Measurements from ENCODE around the gene UFSP1. TPM values are rescaled to one million over a fixed set of nuclear protein-coding genes. Genes with fewer than 3 reads are reported as not detected.
"Not testable (repeated sequence)": the region's sequence is repeated elsewhere in the genome, so short reads cannot be mapped to it uniquely, and the experiment has no call there.

The UFSP1 gene
- total RNA-seq, 1 experiment from 2014 or later: 4.8 TPM

DNA sequence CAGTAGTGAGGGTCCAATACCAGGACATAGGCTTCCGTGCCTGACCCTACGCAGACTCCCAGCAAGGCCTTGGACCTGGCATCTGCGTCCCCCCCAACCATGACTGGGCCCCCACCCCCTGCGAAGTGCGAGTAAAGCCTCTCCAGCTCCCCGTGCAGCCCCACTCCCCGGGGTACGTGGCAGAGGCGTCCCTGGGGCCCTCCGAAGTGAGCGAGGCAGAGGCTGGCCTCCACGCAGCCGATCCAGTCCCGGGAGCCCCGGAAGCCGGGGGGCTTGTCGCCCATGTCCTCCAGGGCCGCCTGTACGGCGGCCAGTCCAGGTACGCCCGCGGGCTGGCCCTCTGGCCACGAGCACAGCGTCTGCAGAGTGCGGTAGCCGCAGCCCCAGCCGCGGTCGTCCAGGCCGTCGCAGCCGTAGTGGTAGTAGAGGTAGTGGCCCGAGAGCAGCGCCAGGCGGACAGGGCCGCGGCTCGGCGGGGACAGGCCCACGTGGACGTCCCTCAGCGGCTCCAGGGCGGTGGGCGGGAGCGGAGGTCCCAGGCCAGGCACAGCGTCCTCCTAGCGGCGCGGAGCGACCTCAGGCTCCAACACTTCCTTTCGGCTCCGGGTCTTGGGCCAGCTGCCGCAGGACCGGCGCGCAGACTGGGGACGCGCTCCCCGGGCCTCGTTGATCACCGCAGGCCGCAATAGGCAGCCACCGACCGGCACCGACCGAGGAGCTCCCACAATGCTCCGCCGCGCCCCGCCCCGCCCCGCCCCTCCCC, at the start of gene UFSP1 (continued):
- TF ChIP-seq AR (CRISPR knock-in tag; IDR thresholded peaks at IDR 0.05) (no peak), HMGXB4 (CRISPR knock-in tag; IDR thresholded peaks at IDR 0.05) (0 out of 2 replicates have a peak, but pooled peaks have one; percentile 62), ZNF416 (CRISPR knock-in tag; IDR thresholded peaks at IDR 0.05) (peak; percentile 5; the same call in 1 of the 2 replicates), RELA (CRISPR knock-in tag; IDR thresholded peaks at IDR 0.05; ENCODE audit: borderline replicate concordance) (peak; percentile 90), TCF7 (CRISPR knock-in tag; IDR thresholded peaks at IDR 0.05; ENCODE audit: low read depth) (no peak), CREM (CRISPR knock-in tag; IDR thresholded peaks at IDR 0.05) (0 out of 2 replicates have a peak, but pooled peaks have one; percentile 9), NR2C2 (CRISPR knock-in tag; IDR thresholded peaks at IDR 0.05) (no peak), NFYB (CRISPR knock-in tag; conservative IDR thresholded peaks at IDR 0.05; ENCODE audit: low read depth) (0 out of 2 replicates have a peak, but pooled peaks have one; percentile 16), ETV6 (CRISPR knock-in tag; IDR thresholded peaks at IDR 0.05) (peak; percentile 87; the same call in 1 of the 2 replicates)
- TF ChIP-seq, protein P1, sequence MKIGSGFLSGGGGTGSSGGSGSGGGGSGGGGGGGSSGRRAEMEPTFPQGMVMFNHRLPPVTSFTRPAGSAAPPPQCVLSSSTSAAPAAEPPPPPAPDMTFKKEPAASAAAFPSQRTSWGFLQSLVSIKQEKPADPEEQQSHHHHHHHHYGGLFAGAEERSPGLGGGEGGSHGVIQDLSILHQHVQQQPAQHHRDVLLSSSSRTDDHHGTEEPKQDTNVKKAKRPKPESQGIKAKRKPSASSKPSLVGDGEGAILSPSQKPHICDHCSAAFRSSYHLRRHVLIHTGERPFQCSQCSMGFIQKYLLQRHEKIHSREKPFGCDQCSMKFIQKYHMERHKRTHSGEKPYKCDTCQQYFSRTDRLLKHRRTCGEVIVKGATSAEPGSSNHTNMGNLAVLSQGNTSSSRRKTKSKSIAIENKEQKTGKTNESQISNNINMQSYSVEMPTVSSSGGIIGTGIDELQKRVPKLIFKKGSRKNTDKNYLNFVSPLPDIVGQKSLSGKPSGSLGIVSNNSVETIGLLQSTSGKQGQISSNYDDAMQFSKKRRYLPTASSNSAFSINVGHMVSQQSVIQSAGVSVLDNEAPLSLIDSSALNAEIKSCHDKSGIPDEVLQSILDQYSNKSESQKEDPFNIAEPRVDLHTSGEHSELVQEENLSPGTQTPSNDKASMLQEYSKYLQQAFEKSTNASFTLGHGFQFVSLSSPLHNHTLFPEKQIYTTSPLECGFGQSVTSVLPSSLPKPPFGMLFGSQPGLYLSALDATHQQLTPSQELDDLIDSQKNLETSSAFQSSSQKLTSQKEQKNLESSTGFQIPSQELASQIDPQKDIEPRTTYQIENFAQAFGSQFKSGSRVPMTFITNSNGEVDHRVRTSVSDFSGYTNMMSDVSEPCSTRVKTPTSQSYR (CRISPR knock-in tag; IDR thresholded peaks at IDR 0.05): no peak
- TF ChIP-seq, protein P2, sequence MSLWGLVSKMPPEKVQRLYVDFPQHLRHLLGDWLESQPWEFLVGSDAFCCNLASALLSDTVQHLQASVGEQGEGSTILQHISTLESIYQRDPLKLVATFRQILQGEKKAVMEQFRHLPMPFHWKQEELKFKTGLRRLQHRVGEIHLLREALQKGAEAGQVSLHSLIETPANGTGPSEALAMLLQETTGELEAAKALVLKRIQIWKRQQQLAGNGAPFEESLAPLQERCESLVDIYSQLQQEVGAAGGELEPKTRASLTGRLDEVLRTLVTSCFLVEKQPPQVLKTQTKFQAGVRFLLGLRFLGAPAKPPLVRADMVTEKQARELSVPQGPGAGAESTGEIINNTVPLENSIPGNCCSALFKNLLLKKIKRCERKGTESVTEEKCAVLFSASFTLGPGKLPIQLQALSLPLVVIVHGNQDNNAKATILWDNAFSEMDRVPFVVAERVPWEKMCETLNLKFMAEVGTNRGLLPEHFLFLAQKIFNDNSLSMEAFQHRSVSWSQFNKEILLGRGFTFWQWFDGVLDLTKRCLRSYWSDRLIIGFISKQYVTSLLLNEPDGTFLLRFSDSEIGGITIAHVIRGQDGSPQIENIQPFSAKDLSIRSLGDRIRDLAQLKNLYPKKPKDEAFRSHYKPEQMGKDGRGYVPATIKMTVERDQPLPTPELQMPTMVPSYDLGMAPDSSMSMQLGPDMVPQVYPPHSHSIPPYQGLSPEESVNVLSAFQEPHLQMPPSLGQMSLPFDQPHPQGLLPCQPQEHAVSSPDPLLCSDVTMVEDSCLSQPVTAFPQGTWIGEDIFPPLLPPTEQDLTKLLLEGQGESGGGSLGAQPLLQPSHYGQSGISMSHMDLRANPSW (CRISPR knock-in tag; conservative IDR thresholded peaks at IDR 0.05; ENCODE audit: low read depth): no peak

DNA sequence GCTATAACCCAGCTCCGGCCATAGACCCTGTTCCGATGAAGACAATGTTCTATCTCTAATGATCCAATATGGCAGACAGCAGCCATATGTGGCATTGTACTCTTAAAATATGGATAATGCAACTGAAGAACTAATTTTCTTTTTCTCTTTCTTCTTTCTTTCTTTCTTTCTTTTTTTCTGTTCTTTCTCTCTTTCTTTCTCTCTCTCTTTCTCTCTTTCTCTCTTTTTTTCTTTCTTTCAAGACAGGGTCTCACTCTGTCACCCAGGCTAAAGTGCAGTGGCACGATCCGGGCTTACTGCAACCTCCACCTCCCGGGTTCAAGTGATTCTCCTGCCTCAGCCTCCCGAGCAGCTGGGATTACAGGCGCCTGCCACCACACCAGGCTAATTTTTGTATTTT, 46.7 kb upstream of the UFSP1 start:
- CTCF ChIA-PET, ATAC-seq: not testable (repeated sequence)
- H3K9me3 Mint-ChIP-seq: peaks cover 35% of the 10 kb centered on the region

GRCh38 chr7:100935381-100935780, 45.9 kb upstream of the UFSP1 start:
- DNase-seq (ENCODE audit: low spot score); POLR2A ChIA-PET; H3K4me3 Mint-ChIP-seq; H3K27ac Mint-ChIP-seq; ATAC-seq; H3K27me3 Mint-ChIP-seq (ENCODE audit: low read depth); H3K4me1 Mint-ChIP-seq: not testable (repeated sequence)
- peaks cover 38% of the 10 kb centered on the region for H3K9me3 Mint-ChIP-seq
- H3K36me3 Mint-ChIP-seq: peaks cover 51% of the 10 kb centered on the region
- CTCF ChIA-PET: interaction anchor here (0.6 kb wide), 1 partner anchor 142 kb away, joined by 3 read pairs; no protein-coding TSS in a partner anchor

More for the DNA sequence above, 46.7 kb upstream of the UFSP1 start:
- peaks cover 48% of the 10 kb centered on the region for H3K36me3 Mint-ChIP-seq
- H3K27me3 Mint-ChIP-seq (ENCODE audit: low read depth); H3K4me3 Mint-ChIP-seq; DNase-seq (ENCODE audit: low spot score); H3K4me1 Mint-ChIP-seq; POLR2A ChIA-PET; H3K27ac Mint-ChIP-seq: not testable (repeated sequence)
